Measurements from ENCODE around the gene EPB41L4B.
"Not testable (repeated sequence)": the region's sequence is repeated elsewhere in the genome, so short reads cannot be mapped to it uniquely, and the experiment has no call there.

Gene EPB41L4B

DNA sequence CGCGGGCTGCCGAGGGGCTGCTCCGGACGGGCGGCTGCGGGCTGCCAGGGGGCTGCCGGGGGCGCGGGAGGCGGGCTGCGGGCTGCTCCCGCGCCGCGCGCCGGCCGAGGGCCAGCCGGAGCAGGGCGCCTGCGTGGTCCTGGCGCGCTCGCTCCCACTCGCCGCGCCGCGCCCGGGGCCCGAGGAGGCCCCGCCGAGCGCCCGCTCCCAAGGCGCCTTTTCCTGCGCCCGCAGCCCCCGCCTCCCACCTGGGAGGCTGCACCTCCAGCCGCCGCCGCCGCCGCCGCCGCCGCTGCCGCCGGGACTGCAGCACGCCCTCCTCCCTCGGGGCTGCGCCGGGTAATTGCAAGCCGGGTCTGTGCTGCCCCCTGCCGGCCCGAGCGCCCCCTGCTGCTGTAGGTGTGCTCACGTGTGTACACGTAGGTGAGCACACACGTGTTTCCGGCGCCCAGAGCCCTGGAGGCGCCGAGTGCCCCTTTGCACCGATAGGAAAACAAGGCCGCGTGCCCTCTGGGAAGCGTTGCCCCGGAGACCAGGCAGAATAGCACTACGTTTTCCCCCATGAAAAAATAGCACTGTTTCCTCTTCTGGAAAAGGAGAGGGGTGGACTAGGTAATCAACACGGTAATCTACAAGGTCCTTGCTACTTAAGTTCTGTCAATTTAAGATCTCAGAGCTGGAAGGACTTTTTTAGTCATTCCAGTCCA lies at the start of gene EPB41L4B:
Gene EPB41L4B, minus strand, starts transcription at position 318 of the 707 bp plus-strand sequence. CDS start 613 bp downstream, outside the sequence.
- in situ Hi-C loops (cut with MboI; ENCODE audit: low sequenced_read_pairs) = no loop called here

DNA sequence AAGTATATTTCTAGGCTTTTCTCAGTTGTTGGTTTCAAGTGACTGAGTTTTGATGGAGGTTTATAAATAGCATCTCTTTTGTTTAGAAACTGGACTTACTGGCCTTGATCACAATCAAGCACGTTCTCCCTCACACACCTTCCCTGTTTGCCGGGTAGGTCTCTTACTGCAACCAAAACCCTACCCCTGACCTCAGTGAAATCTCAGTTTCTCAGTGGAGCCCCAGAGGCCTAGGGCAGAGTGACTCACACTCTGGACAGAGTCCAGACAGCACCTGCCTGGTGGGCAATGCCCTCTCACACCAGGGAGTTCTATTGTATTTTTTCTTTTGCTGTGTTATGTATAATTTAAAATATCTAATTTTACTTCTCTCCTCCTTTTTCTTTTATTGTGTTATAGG lies 48.4 kb upstream of the EPB41L4B start:
- in situ Hi-C loops (cut with MboI; ENCODE audit: low sequenced_read_pairs) = no loop called here

DNA sequence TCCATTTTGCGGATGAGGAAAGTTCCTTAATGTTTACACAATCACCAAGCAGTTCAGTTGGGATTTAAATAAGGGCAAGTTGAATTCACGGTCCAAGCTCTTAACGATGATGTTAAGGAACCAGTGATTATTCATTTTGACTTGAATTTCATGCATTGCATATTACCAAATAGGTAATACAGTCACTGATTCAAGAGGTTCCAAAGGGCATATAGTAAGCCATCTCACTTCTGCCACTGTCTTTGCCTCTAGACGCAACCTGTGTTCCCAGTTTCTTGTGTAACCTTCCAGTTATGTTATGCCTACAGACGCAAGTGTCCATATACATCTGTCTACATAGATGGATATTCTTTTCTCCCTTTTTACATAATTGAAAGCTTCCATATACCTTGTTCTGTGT lies 39.9 kb upstream of the EPB41L4B start:
- in situ Hi-C loops (cut with MboI; ENCODE audit: low sequenced_read_pairs) = no loop called here

GRCh38 chr9:109358968-109359603 lies 38.2 kb upstream of the EPB41L4B start:
- in situ Hi-C loops (cut with MboI; ENCODE audit: low sequenced_read_pairs) = not testable (repeated sequence)

DNA sequence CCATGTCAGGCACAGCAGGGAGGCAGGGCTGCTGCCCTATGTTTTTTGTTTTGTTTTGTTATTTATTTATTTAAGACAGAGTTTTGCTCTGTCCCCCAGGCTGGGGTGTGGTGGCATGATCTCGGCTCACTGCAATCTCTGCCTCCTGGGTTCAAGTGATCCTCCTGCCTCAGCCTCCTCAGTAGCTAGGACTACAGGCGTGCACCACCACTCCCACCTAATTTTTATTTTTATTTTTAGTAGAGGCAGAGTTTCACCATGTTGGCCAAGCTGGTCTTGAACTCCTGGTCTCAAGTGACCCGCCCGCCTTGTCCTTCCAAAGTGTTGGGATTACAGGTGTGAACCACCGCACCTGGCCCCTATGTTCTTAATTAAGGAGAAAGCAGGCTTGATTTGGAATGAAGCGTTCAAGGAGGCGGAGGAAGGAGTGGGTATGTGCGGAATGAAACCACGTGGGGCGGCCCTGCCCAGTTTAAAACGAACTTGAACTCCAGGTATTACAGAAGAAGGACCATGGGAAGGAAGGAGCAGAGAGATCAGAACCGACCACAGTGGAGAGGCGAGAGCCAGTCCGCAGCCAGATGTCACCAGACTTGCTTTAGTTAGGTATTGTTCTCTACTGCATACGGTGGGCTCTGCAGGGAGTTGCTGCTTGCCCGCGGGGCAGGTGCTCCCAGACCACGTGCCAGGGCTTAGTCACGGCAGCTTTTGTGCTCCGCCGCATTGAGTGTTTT lies 34.9 kb upstream of the EPB41L4B start:
- in situ Hi-C loops (cut with MboI; ENCODE audit: low sequenced_read_pairs) = no loop called here

DNA sequence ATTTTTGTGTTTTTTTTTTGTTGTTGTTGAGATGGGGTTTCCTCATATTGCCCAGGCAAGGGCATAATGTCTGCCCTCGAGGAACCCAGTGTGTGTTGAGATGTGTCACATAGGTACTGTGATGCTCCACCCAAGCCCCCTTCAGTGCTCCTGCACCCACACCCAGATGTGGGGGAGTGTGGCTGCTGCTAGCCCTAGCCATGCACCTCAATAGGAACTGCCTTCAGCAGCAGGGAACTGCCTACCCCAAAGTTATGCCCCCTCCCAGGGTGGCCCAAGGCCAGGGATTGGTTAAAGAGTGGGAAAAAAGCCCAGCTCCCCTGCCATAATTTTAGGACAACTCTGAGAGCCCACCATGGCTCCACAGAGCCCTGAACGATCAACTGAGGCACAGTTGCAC lies 33.3 kb upstream of the EPB41L4B start:
- in situ Hi-C loops (cut with MboI; ENCODE audit: low sequenced_read_pairs) = no loop called here

GRCh38 chr9:109351032-109351431 lies 30.2 kb upstream of the EPB41L4B start:
- in situ Hi-C loops (cut with MboI; ENCODE audit: low sequenced_read_pairs) = no loop called here

- in situ Hi-C loops (cut with MboI; ENCODE audit: low sequenced_read_pairs) = no loop called here
These were observed 28.6 kb upstream of the EPB41L4B start for GRCh38 chr9:109349421-109349846.

DNA sequence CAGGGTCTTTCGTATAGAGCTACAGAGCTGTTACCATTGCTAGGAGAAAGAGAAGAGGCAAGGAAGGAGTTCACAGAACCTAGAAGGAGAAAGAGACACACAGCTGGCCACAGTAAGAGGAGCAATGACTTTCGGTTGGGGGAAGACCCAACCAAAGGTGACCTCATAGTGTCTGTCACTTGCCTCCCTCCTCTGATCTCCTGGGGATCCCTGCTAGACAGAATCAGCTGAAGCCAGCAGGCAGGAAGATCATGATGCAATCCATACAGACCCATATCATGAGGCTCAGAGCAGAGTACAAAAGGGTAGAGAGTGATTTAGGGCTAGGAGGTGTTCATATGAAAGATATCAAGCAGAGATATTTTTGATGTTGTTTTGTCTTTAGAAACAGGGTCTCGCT lies 26.0 kb upstream of the EPB41L4B start:
- in situ Hi-C loops (cut with MboI; ENCODE audit: low sequenced_read_pairs) = no loop called here

DNA sequence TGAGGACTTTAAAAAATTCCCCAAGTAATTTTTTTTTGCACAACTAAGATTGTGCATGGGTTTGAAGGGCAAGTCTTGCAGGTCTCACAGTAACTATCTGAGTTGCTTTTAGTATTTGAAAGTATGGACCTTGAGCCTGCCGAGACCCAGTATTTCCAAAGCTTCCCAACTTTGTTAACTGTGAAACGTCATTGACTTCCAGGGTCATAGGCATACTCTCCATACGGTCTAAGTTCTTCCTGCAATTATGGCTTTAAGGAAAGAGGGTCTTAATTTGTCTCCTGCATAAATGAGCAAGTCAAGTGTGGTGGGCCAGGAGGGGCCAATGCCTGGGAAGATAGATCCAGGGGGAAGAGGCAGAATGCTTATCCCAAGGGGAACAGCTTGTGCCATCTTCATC lies 24.0 kb upstream of the EPB41L4B start:
- in situ Hi-C loops (cut with MboI; ENCODE audit: low sequenced_read_pairs) = no loop called here

- in situ Hi-C loops (cut with MboI; ENCODE audit: low sequenced_read_pairs) = no loop called here
These were observed 22.0 kb upstream of the EPB41L4B start for GRCh38 chr9:109342878-109343277.

GRCh38 chr9:109341561-109341960 lies 20.7 kb upstream of the EPB41L4B start:
- in situ Hi-C loops (cut with MboI; ENCODE audit: low sequenced_read_pairs) = no loop called here

DNA sequence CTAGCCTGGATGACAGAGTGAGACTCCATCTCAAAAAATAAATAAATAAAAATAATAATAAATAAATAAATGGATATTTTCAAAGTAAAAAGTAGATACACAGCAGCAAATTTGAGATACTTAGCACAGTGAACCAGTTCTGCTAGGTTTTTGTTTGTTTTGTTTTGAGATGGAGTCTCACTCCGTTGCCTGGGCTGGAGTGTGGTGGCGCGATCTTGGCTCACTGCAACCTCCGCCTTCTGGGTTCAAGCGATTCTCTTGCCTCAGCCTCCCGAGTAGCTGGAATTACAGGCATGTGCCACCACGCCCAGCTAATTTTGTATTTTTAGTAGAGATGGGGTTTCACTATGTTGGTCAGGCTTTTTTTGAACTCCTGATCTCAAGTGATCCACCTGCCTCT lies 20.1 kb upstream of the EPB41L4B start:
- in situ Hi-C loops (cut with MboI; ENCODE audit: low sequenced_read_pairs) = not testable (repeated sequence)

GRCh38 chr9:109336409-109336808 lies 15.6 kb upstream of the EPB41L4B start:
- in situ Hi-C loops (cut with MboI; ENCODE audit: low sequenced_read_pairs) = no loop called here

GRCh38 chr9:109335929-109336328 lies 15.1 kb upstream of the EPB41L4B start:
- in situ Hi-C loops (cut with MboI; ENCODE audit: low sequenced_read_pairs) = no loop called here

- in situ Hi-C loops (cut with MboI; ENCODE audit: low sequenced_read_pairs) = no loop called here
These were observed 14.3 kb upstream of the EPB41L4B start for GRCh38 chr9:109335121-109335520.

DNA sequence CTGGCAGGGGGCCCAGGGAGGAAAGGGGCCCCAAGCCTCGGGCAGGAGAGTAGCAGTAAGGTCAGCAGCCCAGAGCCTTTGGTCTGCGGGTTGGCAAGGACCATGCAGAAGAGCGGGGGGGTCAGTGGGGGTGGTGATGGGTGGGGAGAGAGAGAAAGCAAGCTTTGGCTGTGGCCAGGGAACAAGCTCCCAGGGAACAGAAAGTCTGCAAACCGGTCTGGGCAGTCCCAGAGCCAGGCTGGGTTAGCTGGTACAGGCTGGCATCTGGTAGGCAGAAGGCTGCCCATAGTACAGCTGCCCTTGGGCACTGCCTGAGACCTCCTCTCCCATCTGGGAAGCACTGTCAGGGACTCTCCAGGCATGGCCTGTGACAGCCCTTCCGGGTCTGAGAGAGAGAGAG lies 10.5 kb upstream of the EPB41L4B start:
- in situ Hi-C loops (cut with MboI; ENCODE audit: low sequenced_read_pairs) = no loop called here

- in situ Hi-C loops (cut with MboI; ENCODE audit: low sequenced_read_pairs) = no loop called here
These were observed 8.9 kb upstream of the EPB41L4B start for GRCh38 chr9:109329638-109330258.

- in situ Hi-C loops (cut with MboI; ENCODE audit: low sequenced_read_pairs) = no loop called here
These were observed 8.2 kb upstream of the EPB41L4B start for GRCh38 chr9:109328978-109329637.

DNA sequence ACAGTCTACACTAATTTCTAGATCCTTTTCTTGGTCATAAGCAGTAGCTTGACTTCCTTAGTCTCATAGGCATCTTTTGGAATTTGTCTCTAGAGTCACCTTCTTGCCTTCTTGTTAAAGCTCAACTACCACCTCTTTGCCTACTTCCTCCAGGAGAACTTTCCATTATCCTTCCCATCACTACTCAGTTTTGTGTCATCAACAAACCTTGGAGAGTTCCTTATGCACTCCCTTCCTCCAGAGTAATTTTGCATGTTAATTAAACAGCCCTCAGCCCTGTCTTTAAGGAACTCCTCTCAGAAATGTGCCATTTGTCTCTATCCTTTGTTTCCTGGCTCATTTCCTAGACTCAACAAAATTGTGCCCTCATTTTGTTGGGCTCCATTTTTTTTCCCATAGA lies 4.2 kb upstream of the EPB41L4B start:
- in situ Hi-C loops (cut with MboI; ENCODE audit: low sequenced_read_pairs) = no loop called here

DNA sequence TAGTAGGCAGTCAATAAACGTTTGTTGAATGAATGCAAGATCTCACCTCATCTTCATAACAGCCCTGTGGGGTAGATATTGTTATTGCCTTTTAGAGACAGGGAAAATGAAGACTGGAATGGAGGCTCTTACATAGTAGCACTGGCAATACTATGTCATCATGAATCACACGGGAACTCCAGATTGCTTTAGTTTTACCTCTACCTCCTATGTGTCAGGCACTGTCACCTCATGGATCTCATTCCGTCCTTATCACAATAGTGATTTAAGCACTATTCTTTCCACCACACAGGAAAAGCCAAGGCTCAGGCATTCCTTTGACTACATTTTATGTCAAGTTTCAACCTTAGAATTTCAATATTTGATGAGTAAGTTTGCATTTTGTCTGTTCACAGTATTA lies 2.9 kb upstream of the EPB41L4B start:
- in situ Hi-C loops (cut with MboI; ENCODE audit: low sequenced_read_pairs) = no loop called here
